ENCODE results near the gene NEK1.
"Not testable (repeated sequence)": the region's sequence is repeated elsewhere in the genome, so short reads cannot be mapped to it uniquely, and the experiment has no call there.

Gene NEK1

DNA sequence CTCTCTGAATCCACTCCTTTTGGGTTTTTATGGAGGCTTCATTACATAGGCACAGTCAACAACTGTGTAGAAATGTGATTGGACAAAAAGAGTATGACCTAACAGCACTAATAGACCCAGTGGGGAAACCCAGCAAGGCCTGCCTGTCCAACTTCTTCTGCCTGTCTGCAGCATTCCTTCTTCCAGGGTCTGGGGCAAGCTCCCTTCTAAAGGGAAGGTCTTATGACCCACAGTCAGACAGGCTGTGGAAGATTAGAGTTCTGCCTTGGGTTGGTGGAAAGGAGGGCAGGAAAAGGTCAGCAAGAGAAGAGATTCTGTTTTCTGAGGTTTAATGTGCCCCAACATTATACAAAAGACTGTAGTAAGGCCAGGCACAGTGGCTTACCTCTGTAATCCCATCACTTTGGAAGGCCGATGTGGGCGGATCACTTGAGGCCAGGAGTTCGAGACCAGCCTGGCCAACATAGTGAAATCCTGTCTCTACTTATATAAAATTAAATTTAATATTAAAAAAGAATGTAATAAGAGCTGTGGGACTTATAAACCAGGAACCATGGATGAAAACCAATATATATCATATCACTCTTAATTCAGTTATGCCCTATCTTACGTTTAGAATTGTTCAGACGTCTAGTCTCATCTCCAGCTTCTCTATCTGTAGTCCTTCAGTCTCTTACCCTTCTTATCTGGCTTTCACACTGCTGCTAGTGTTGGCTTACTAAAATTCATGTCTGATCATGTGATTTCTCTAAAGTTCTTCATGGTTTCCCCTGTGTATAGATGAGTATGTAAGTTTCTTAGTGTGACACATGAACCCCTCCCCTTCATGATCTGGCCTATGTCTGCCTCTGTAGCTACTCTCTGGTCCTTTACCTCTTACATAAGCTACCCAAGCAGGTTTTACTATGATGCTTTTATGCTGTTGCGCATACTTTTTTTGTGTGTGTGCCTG is 14.2 kb upstream of the NEK1 start:
- no peak for DNase-seq (ENCODE audit: low read depth in 1 of 2, low spot score in 1 of 2)

- DNase-seq (ENCODE audit: low read depth in 1 of 2, low spot score in 1 of 2), result no peak
These were observed 13.5 kb upstream of the NEK1 start for GRCh38 chr4:169625886-169626285.

DNA sequence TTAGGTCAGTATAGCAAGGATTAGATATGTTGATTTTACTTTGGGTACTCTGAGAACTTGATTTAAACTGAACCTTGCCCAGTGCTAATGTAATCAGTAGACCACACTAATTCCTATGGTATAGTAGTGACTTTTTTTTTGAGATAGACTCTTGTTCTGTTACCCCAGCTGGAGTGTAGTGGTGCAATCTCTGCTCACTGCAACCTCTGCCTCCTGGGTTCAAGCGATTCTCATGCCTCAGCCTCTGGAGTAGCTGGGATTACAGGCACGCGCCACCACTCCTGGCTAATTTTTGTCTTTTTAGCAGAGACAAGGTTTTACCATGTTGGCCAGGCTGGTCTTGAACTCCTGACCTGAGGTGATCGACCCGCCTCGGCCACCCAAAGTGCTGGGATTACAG is 11.6 kb upstream of the NEK1 start:
- not testable (repeated sequence) for DNase-seq (ENCODE audit: low read depth in 1 of 2, low spot score in 1 of 2)

DNA sequence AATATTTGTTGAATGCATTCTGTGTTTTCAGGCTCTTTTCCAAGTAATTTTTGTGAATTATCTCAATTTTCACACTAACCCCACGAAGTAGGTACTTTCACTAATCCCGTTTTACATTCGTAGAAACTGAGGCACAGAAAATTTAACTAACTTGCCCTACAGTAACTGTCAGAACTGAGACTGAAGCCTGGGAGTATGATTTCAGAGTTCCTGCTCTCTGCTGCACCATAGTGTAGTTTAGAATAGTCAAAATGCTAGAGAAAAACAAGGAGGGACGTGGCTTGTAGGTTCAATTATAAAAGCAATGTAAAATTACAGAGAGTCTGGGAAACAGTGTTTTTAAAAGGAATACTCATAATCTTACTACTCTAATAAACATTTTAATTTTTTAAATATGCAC is 10.2 kb upstream of the NEK1 start:
- no peak for DNase-seq (ENCODE audit: low read depth in 1 of 2, low spot score in 1 of 2)

DNA sequence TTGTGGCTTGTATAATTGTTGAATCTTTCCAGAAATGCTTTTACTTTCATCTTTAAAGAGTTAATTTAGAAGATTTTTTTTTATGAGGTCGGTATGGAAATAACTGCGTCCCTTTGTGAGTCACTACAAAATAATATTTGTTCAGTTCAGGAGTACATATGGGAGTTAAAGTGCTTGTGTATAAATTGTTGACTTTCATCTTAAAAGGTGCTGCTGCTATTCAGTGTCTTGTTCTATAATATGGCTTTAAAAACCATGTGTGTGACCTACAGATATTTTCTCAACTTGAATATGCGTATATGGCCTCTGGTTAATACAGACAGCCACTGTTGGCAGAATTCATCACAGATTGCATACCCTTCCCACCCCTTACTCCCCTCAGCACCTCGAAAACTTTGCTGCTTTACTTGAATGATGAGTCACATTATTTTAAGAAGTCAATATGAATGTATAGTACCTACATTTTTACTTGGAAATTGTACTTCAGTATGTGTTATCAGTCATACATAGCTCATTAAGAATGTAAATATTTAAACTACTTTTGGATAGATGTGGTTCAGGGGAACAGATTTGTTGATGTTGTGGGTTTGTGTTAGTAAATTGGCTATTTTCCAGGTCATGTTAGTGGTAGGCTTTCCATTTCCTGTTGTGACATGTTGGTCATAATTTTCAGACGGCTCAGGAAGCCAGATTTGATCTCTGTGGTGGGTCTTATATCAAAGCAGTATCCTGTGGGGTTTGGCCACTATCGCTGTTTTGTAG is 9.5 kb upstream of the NEK1 start:
- no peak for DNase-seq (ENCODE audit: low read depth in 1 of 2, low spot score in 1 of 2)

- no peak for DNase-seq (ENCODE audit: low read depth in 1 of 2, low spot score in 1 of 2)
These were observed 8.5 kb upstream of the NEK1 start for GRCh38 chr4:169620880-169621248.

DNA sequence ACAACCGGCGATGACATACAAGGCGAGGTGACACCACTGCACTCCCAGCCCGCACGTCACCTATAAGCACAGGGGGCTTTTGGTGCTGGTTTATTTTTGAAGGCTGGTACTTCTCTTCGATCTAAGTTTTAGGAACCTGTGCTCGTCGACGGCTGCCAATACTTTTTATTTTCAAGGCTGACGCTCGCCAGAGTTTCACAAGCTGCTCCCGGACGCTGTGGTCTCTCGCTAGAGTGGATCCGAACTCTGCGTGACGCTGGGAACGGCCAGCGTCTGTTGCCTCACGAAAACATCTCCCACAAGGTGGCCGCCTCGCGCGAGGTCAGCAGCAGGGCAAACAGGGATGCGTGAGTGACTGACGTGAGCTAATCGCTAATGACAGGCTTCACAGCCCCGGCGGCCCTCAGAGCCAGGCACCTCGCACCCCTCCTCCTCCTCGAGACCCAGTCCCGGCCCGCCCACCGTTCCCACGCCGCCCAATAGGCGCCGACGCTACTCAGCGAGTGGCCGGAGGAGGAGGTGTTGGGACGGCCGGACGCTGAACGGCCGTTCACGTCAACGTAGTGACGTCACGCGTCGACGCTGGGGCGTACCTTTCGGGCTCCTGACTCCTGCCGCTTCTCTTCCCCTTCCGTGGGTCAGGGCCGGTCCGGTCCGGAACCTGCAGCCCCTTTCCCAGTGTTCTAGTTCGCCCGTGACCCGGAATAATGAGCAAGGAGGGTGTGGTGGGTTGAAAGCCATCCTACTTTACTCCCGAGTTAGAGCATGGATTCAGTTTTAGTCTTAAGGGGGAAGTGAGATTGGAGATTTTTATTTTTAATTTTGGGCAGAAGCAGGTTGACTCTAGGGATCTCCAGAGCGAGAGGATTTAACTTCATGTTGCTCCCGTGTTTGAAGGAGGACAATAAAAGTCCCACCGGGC is 7.8 kb upstream of the NEK1 start, which contains the start of gene CLCN3:
CLCN3 (plus strand) TSS at position 621 of the 922 bp plus-strand sequence. CDS start 15,351 bp downstream, outside the sequence.
- peak; percentile 68 to 83 for DNase-seq (ENCODE audit: low read depth in 1 of 2, low spot score in 1 of 2)

GRCh38 chr4:169619518-169619957 is 7.2 kb upstream of the NEK1 start:
- DNase-seq (ENCODE audit: low read depth in 1 of 2, low spot score in 1 of 2), result peak; percentile 13 to 51

- no peak for DNase-seq (ENCODE audit: low read depth in 1 of 2, low spot score in 1 of 2)
These were observed 6.6 kb upstream of the NEK1 start for GRCh38 chr4:169618986-169619385.

DNA sequence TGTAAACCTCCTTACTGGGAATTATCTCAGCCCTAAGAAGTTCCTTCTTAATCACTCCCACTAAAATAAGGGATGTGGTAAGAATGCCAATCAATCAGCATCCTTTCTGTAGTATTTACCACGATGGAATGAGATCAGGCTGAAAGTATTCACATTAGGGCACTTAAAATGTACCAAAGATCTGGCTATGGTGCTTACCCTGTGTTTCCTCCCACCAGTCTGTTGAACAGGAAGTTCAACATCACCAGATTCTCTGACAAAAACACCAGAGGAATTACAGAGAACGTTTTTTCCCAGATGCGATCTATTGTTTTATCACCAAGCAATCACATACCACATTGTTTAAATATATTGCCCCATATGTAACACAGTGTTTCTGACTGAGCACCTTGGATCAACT is 5.9 kb upstream of the NEK1 start:
- no peak for DNase-seq (ENCODE audit: low read depth in 1 of 2, low spot score in 1 of 2)

DNA sequence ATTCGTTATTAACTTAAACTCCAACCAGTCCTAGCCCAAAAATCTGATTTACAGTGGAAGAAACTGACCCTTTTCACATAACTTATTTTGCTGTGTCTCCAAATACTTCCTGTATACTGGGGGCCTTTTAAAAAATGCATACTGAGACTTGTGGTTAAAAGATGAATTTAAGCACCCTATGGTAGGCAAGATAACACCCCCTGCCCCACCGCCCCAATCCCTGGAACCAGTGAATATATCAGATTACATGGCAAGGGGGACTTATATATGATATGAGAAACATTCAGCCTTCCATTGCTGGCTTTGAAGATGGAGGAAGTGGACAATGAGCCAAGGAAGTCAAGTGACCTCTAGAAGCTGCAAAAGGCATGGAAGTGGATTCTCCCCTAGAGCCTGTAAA is 4.9 kb upstream of the NEK1 start:
- no peak for DNase-seq (ENCODE audit: low read depth in 1 of 2, low spot score in 1 of 2)

- no peak for DNase-seq (ENCODE audit: low read depth in 1 of 2, low spot score in 1 of 2)
These were observed 4.5 kb upstream of the NEK1 start for GRCh38 chr4:169616846-169617245.

- DNase-seq (ENCODE audit: low read depth in 1 of 2, low spot score in 1 of 2), result no peak
These were observed 3.2 kb upstream of the NEK1 start for GRCh38 chr4:169615467-169616106.

DNA sequence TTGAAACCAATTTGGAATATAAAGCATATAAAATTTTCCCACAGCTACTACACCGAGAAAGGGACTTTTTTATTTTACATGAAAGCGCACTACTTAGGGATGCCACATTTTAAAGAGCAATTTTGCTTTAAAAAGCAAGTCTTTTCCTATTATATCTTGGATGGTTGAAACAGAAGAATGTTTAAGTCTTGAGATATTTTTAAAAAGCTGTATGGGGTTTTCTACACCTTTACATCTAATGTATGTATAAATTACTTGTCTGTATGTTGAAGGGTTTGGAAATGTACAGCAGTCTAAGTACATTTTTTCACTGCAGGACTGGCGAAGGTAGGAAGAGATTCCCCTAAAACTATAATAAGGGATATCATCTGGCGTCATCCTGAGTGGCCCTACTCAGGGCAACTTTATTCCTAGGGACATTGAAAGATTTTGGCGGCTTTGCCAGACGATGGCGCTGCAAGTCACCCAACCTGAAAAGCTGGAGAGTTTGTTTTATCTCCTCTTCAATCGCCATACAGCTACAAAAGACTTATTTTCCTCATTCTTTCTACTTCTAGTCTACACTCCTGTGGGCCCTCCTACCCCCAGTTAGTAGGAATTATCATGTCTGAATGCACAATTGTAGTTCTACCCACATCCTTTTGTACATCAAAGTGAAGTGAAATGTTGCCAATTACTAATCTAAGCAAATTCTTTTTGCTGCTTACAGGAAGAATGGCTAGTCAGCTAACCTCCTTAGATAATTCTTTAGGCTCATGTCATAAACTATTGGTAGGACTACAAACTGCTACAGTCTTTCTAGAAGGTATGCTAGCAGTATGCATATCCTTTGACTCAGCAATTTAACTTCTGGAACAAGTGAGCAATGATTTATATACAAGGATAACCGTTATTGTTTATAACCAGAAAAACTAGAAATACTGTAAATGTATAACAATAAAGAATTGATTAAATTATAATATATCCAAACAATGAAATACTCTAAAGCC is 782 bp upstream of the NEK1 start:
- DNase-seq (ENCODE audit: low read depth in 1 of 2, low spot score in 1 of 2), result peak; percentile 25 to 48

DNA sequence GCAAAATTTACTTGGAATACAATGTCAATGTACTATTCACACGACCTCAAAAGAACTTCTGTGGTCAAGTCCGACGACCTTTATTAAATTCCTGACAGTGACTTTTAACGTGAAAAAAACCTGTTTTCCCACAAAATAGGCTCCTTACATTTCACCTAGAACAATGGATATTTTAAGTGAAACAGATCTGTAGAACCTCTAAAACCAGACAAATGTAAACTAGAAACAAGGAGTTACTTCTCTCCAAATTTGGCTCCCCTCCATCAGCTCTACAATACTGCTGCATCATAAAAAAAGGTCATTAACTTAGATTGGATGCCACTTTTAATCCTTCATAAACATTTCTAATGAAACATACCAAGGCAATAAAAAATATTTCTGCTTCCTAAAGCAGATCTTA is 1.2 kb downstream of the NEK1 start:
- no peak for DNase-seq (ENCODE audit: low read depth in 1 of 2, low spot score in 1 of 2)

GRCh38 chr4:169604903-169605331 is 7.5 kb downstream of the NEK1 start:
- no peak for DNase-seq (ENCODE audit: low read depth in 1 of 2, low spot score in 1 of 2)

- no peak for DNase-seq (ENCODE audit: low read depth in 1 of 2, low spot score in 1 of 2)
These were observed 8.1 kb downstream of the NEK1 start for GRCh38 chr4:169604131-169604900.

GRCh38 chr4:169603312-169603711 is 9.1 kb downstream of the NEK1 start:
- DNase-seq (ENCODE audit: low read depth in 1 of 2, low spot score in 1 of 2), result no peak
